Tibial nerve (tissue), 4 donors: ENCODE data around the gene BFSP1. TPM values are rescaled to one million over a fixed set of nuclear protein-coding genes. Genes with fewer than 3 reads are reported as not detected.

Source experiments
- DNase-seq, 2 donors: peaks; one replicate each; pipeline ENCODE4 v3.0.0-alpha.2; 2019; ENCODE audit warnings: low spot score in 2 of 2
- H3K27ac ChIP-seq, 4 donors: fragments of 200-600 bp; sonication (generic) in 3 of 4; one replicate each; pipeline ENCODE4 v1.5.1; 2017 to 2019; ENCODE audit warnings: mild to moderate bottlenecking in 1 of 4
- H3K27me3 ChIP-seq, 2 donors: fragments of 200-600 bp; sonication (generic) in 1 of 2; one replicate each; pipeline versions ENCODE4 v1.5.1 to v1.6.0; 2017 to 2019
- H3K36me3 ChIP-seq, 3 donors: fragments of 200-600 bp; sonication (generic); one replicate each; pipeline ENCODE4 v1.5.1; 2018 to 2019
- H3K4me1 ChIP-seq, 4 donors: fragments of 200-600 bp; sonication (generic) in 3 of 4; one replicate each; pipeline ENCODE4 v1.5.1; 2017 to 2019
- H3K4me3 ChIP-seq, 4 donors: fragments of 200-600 bp; sonication (generic) in 3 of 4; one replicate each; pipeline ENCODE4 v1.5.1; 2017 to 2019; ENCODE audit warnings: mild to moderate bottlenecking in 1 of 4, moderate library complexity in 1 of 4
- H3K9me3 ChIP-seq, 4 donors: fragments of 200-600 bp; sonication (generic) in 3 of 4; one replicate each; pipeline ENCODE4 v1.5.1; 2017 to 2019
- CTCF ChIP-seq, 5 experiments: fragments of 200-600 bp in 3 of 5; fragments of 450-650 bp in 2 of 5; sonication (generic) in 3 of 5; IDR thresholded peaks; one replicate each; pipeline ENCODE4 v1.5.1; 2016 to 2019; ENCODE audit warnings: antibody characterized with exemption in 5 of 5, mild to moderate bottlenecking in 3 of 5, moderate library complexity in 2 of 5
- EP300 ChIP-seq, 2 donors: sonication (generic); formaldehyde crosslinking; IDR thresholded peaks; one replicate each; pipeline ENCODE4 v1.6.1; 2017; ENCODE audit warnings: antibody characterized with exemption in 2 of 2, mild to moderate bottlenecking in 1 of 2
- POLR2A ChIP-seq, 2 donors: fragments of 450-650 bp; IDR thresholded peaks; one replicate each; pipeline ENCODE4 v1.6.1; 2017; ENCODE audit warnings: antibody characterized with exemption in 2 of 2, mild to moderate bottlenecking in 2 of 2, moderate library complexity in 2 of 2
- WGBS, 2 donors: methylation state at CpG; one replicate each; pipeline ENCODE4 v1.1.5; 2018; 5-methylcytosine and 5-hydroxymethylcytosine counted together
- total RNA-seq, 4 donors: library from RNA; depleted of rRNA; stranded (reverse); fragments of >200 nt; gene quantifications; one replicate each; pipeline ENCODE4 v1.1.0, GENCODE V29; 2016

The BFSP1 gene
- total RNA-seq, 4 donors from 2014 or later, result 0.39 to 5.9 (median 0.63) TPM; not detected in 1

- Histone ChIP-seq H3K27ac (peak overlapping the region; percentile 91 to 99 (median 98)), H3K4me1 (peaks cover 0 to 41% (median 7%) of the 10 kb centered on the region in 4 donors), H3K9me3 (no peaks in the 10 kb centered on the region), H3K4me3 (peak overlapping the region; percentile 84 to 96 (median 91)), H3K36me3 (no peaks in the 10 kb centered on the region), H3K27me3 (no peaks in the 10 kb centered on the region)
- 0 to 1% methylated on average over 36 to 38 of the region's 38 CpGs for WGBS, 2 donors
- peak; percentile 72 to 77 for DNase-seq
- TF ChIP-seq POLR2A (IDR thresholded peaks at IDR 0.05) (peak in 1 of 2 donors; percentile 67), EP300 (IDR thresholded peaks at IDR 0.05) (peak; percentile 65 to 85), CTCF (IDR thresholded peaks at IDR 0.05) (peak in 1 of 5 experiments; percentile 17)
Observed at GRCh38 chr20:17568972-17569521, 37.9 kb upstream of the BFSP1 start.

GRCh38 chr20:17568045-17568788 lies 37.0 kb upstream of the BFSP1 start:
- Histone ChIP-seq H3K4me3 (peak overlapping the region; percentile 84 to 96 (median 91)), H3K27ac (peak overlapping the region; percentile 91 to 99 (median 98)), H3K9me3 (no peaks in the 10 kb centered on the region), H3K36me3 (no peaks in the 10 kb centered on the region), H3K27me3 (no peaks in the 10 kb centered on the region), H3K4me1 (peaks cover 0 to 33% (median 7%) of the 10 kb centered on the region in 4 donors)
- TF ChIP-seq POLR2A (IDR thresholded peaks at IDR 0.05), result no peak
- no peak for TF ChIP-seq CTCF (IDR thresholded peaks at IDR 0.05)
- no peak for TF ChIP-seq EP300 (IDR thresholded peaks at IDR 0.05)
- DNase-seq, result no peak
- WGBS, 2 donors, result 71 to 73% methylated on average over 6 of the region's 6 CpGs

DNA sequence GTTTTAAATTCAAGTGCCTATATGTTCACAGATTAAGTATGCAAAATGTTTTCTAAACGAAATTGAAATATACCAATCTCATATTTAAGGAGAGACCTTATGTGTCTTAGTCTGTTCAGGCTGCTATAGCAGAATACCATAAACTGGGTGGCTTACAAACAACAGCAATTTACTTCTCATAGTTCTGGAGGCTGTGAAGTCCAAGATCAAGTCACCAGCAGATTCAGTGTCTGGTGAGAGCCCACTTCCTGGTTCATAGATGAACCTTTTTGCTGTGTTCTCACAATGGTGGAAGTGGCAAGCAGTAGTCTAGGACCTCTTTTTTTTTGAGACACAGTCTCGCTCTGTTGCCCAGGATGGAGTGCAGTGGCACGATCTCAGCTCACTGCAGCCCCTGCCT lies 35.2 kb upstream of the BFSP1 start:
- Histone ChIP-seq H3K9me3 (no peaks in the 10 kb centered on the region), H3K4me1 (peaks cover 0 to 14% (median 4%) of the 10 kb centered on the region in 4 donors), H3K27me3 (no peaks in the 10 kb centered on the region), H3K27ac (no peak overlapping the region), H3K4me3 (no peak overlapping the region), H3K36me3 (no peaks in the 10 kb centered on the region)
- WGBS, 2 donors, result 91% methylated on average over 3 of the region's 3 CpGs
- TF ChIP-seq POLR2A (IDR thresholded peaks at IDR 0.05) (no peak), CTCF (IDR thresholded peaks at IDR 0.05) (no peak), EP300 (IDR thresholded peaks at IDR 0.05) (no peak)
- DNase-seq, result no peak

GRCh38 chr20:17565169-17565845 lies 34.1 kb upstream of the BFSP1 start:
- peaks cover 0 to 8% (median 4%) of the 10 kb centered on the region in 4 donors for H3K4me1 ChIP-seq
- no peaks in the 10 kb centered on the region for H3K27me3 ChIP-seq
- WGBS, 2 donors, result 56 to 65% methylated on average over 4 of the region's 4 CpGs
- no peak overlapping the region for H3K4me3 ChIP-seq
- TF ChIP-seq EP300 (IDR thresholded peaks at IDR 0.05), result no peak
- no peak for TF ChIP-seq POLR2A (IDR thresholded peaks at IDR 0.05)
- no peak for TF ChIP-seq CTCF (IDR thresholded peaks at IDR 0.05)
- no peaks in the 10 kb centered on the region for H3K36me3 ChIP-seq
- H3K9me3 ChIP-seq, result no peaks in the 10 kb centered on the region
- H3K27ac ChIP-seq, result no peak overlapping the region
- no peak for DNase-seq
